Measurements from ENCODE around the gene IQSEC1. TPM values are rescaled to one million over a fixed set of nuclear protein-coding genes. Genes with fewer than 3 reads are reported as not detected.

IQSEC1 gene
- total and polyA plus RNA-seq, 2 experiments from 2014 or later, result 8.0 to 51.9 TPM

DNA sequence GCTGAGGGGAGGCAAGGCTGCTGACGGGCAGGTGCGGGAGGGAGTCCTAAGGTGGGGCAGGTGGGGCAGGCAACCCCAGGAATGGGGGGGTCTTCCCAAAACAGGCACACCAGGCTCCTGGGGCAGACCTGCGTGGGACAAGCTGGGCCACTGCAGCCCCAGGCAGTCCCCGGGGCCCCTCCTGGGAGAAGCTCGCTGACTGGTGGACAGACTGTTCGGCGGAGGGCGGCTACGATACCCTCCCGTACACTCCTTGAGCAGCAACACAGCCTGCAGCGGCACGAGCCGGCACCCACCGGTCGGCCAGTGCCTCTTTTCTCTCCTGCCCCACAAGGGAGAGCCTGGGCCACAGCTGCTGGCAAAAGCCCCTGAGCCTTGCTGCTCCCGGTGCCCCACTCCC, 165.9 kb downstream of the IQSEC1 start (continued):
- TF ChIP-seq EZH2phosphoT487 (IDR thresholded peaks at IDR 0.05; ENCODE audit: unreplicated experiment), result no peak
- TF ChIP-seq JUNB (IDR thresholded peaks at IDR 0.05; ENCODE audit: unreplicated experiment), result no peak
- TF ChIP-seq EZH2 (IDR thresholded peaks at IDR 0.05; ENCODE audit: low read depth, unreplicated experiment), result no peak
- TF ChIP-seq ETS1 (IDR thresholded peaks at IDR 0.05), result no peak
- no peak for TF ChIP-seq CREB1 (CRISPR knock-in tag; IDR thresholded peaks at IDR 0.05; ENCODE audit: low read depth)
- no peak for TF ChIP-seq STAT1 (IDR thresholded peaks at IDR 0.05; ENCODE audit: unreplicated experiment)

- Histone ChIP-seq H3K79me2 (replicated peaks; ENCODE audit: insufficient read depth) (no peaks in the 10 kb centered on the region), H2AFZ (no peak overlapping the region), H3K36me3 (ENCODE audit: insufficient read depth) (no peaks in the 10 kb centered on the region; the same call in 1 of the 2 replicates), H3K27me3 (ENCODE audit: insufficient read depth) (no peaks in the 10 kb centered on the region), H3F3A (replicated peaks; ENCODE audit: low read depth) (no peaks in the 10 kb centered on the region), H3K27ac (ENCODE audit: low read depth) (no peak overlapping the region), H3K4me2 (no peak overlapping the region), H3K4me3 (no peak overlapping the region), H3K4me1 (ENCODE audit: insufficient read depth) (no peaks in the 10 kb centered on the region), H4K20me1 (replicated peaks; ENCODE audit: insufficient read depth) (no peaks in the 10 kb centered on the region), H3K9me2 (ENCODE audit: insufficient read depth) (no peaks in the 10 kb centered on the region)
- ATAC-seq (no peak), DNase-seq (ENCODE audit: low spot score) (no peak)
- Mint-ChIP-seq H3K27me3 (ENCODE audit: insufficient read depth, low read depth, poor library complexity) (peaks cover 10% of the 10 kb centered on the region), H3K4me1 (peaks cover 6% of the 10 kb centered on the region; the same call in 2 of the 3 replicates), H3K27ac (no peak overlapping the region), H3K9me3 (no peaks in the 10 kb centered on the region), H3K4me3 (no peak overlapping the region), H3K36me3 (ENCODE audit: low read depth) (peaks cover 15% of the 10 kb centered on the region)
- no peak for TF ChIP-seq REST (IDR thresholded peaks at IDR 0.05; ENCODE audit: unreplicated experiment)
- TF ChIP-seq ZNF331 (CRISPR knock-in tag; IDR thresholded peaks at IDR 0.05; ENCODE audit: low read depth), result no peak
These were observed 166.3 kb downstream of the IQSEC1 start for GRCh38 chr3:12906916-12907290.

GRCh38 chr3:12906141-12906915, 166.9 kb downstream of the IQSEC1 start:
- no peaks in the 10 kb centered on the region; the same call in 1 of the 2 replicates for H3K36me3 ChIP-seq (ENCODE audit: insufficient read depth)
- no peak overlapping the region for H3K4me2 ChIP-seq
- no peak overlapping the region for H2AFZ ChIP-seq
- ATAC-seq (no peak), DNase-seq (ENCODE audit: low spot score) (no peak)
- H4K20me1 ChIP-seq (replicated peaks; ENCODE audit: insufficient read depth), result no peaks in the 10 kb centered on the region
- H3K4me3 Mint-ChIP-seq, result no peak overlapping the region
- no peak overlapping the region for H3K27ac ChIP-seq (ENCODE audit: low read depth)
- H3K27me3 Mint-ChIP-seq (ENCODE audit: insufficient read depth, low read depth, poor library complexity), result peaks cover 12% of the 10 kb centered on the region
- H3F3A ChIP-seq (replicated peaks; ENCODE audit: low read depth), result no peaks in the 10 kb centered on the region
- H3K36me3 Mint-ChIP-seq (ENCODE audit: low read depth), result peaks cover 15% of the 10 kb centered on the region
- H3K4me3 ChIP-seq, result no peak overlapping the region
- H3K27ac Mint-ChIP-seq, result no peak overlapping the region
- no peaks in the 10 kb centered on the region for H3K9me2 ChIP-seq (ENCODE audit: insufficient read depth)
- H3K27me3 ChIP-seq (ENCODE audit: insufficient read depth), result no peaks in the 10 kb centered on the region
- H3K9me3 Mint-ChIP-seq, result no peaks in the 10 kb centered on the region
- no peaks in the 10 kb centered on the region for H3K79me2 ChIP-seq (replicated peaks; ENCODE audit: insufficient read depth)
- peaks cover 7% of the 10 kb centered on the region; the same call in 2 of the 3 replicates for H3K4me1 Mint-ChIP-seq
- no peaks in the 10 kb centered on the region for H3K4me1 ChIP-seq (ENCODE audit: insufficient read depth)
- TF ChIP-seq EZH2phosphoT487 (IDR thresholded peaks at IDR 0.05; ENCODE audit: unreplicated experiment) (no peak), ETS1 (IDR thresholded peaks at IDR 0.05) (no peak), EZH2 (IDR thresholded peaks at IDR 0.05; ENCODE audit: low read depth, unreplicated experiment) (no peak), JUNB (IDR thresholded peaks at IDR 0.05; ENCODE audit: unreplicated experiment) (no peak), CREB1 (CRISPR knock-in tag; IDR thresholded peaks at IDR 0.05; ENCODE audit: low read depth) (no peak), ZNF331 (CRISPR knock-in tag; IDR thresholded peaks at IDR 0.05; ENCODE audit: low read depth) (no peak), CTCF (conservative IDR thresholded peaks at IDR 0.05; ENCODE audit: low read depth in 2 of 2) (no peak), POLR2AphosphoS5 (IDR thresholded peaks at IDR 0.05; ENCODE audit: low read depth) (no peak), ZNF114 (CRISPR knock-in tag; IDR thresholded peaks at IDR 0.05) (no peak), NANOG (IDR thresholded peaks at IDR 0.05; ENCODE audit: borderline replicate concordance) (no peak), STAT1 (IDR thresholded peaks at IDR 0.05; ENCODE audit: unreplicated experiment) (no peak)
